Endothelial cell (in vitro differentiated cells): ENCODE measurements around the gene ASB2. TPM values are rescaled to one million over a fixed set of nuclear protein-coding genes. Genes with fewer than 3 reads are reported as not detected.

Experiments
- DNase-seq: peaks from one replicate; pipeline ENCODE4 v3.0.0; 2021; ENCODE audit warnings: low spot score
- H3K27ac Mint-ChIP-seq: one replicate; pipeline ENCODE4 v1.8.0; 2021; ENCODE audit warnings: mixed read lengths, inconsistent platforms; ENCODE audit not compliant: unreplicated experiment
- H3K27me3 Mint-ChIP-seq: one replicate; pipeline ENCODE4 v1.8.0; 2021; ENCODE audit warnings: mild to moderate bottlenecking, moderate library complexity, mixed read lengths, inconsistent platforms; ENCODE audit not compliant: unreplicated experiment
- H3K36me3 Mint-ChIP-seq: one replicate; pipeline ENCODE4 v1.8.0; 2021; ENCODE audit warnings: mild to moderate bottlenecking, low read depth, mixed read lengths, inconsistent platforms; ENCODE audit not compliant: unreplicated experiment
- H3K4me1 Mint-ChIP-seq: one replicate; pipeline ENCODE4 v1.8.0; 2021; ENCODE audit warnings: mild to moderate bottlenecking, mixed read lengths, inconsistent platforms; ENCODE audit not compliant: unreplicated experiment
- H3K4me3 Mint-ChIP-seq: one replicate; pipeline ENCODE4 v1.8.0; 2021; ENCODE audit warnings: mild to moderate bottlenecking, mixed read lengths, inconsistent platforms; ENCODE audit not compliant: unreplicated experiment
- H3K9me3 Mint-ChIP-seq: one replicate; pipeline ENCODE4 v1.8.0; 2021; ENCODE audit warnings: mixed read lengths, inconsistent platforms; ENCODE audit not compliant: unreplicated experiment
- total RNA-seq: library from RNA; stranded (reverse); fragmentation: NEBNext Ultra II Directional; extraction: Animal tissue kit (Norgen Biotek cat#: 25700); gene quantifications from one replicate; pipeline ENCODE4 v1.2.1, GENCODE V29; 2021; ENCODE audit not compliant: unreplicated experiment
- TF ChIP-seq, protein P1 (sequence below): fragments of 200-600 bp; sonication (generic); IDR thresholded peaks from one replicate; pipeline ENCODE4 v1.5.0; 2021; ENCODE audit warnings: antibody characterized with exemption; ENCODE audit not compliant: unreplicated experiment

Gene ASB2
- total RNA-seq, 1 donor from 2014 or later, result not detected

DNA sequence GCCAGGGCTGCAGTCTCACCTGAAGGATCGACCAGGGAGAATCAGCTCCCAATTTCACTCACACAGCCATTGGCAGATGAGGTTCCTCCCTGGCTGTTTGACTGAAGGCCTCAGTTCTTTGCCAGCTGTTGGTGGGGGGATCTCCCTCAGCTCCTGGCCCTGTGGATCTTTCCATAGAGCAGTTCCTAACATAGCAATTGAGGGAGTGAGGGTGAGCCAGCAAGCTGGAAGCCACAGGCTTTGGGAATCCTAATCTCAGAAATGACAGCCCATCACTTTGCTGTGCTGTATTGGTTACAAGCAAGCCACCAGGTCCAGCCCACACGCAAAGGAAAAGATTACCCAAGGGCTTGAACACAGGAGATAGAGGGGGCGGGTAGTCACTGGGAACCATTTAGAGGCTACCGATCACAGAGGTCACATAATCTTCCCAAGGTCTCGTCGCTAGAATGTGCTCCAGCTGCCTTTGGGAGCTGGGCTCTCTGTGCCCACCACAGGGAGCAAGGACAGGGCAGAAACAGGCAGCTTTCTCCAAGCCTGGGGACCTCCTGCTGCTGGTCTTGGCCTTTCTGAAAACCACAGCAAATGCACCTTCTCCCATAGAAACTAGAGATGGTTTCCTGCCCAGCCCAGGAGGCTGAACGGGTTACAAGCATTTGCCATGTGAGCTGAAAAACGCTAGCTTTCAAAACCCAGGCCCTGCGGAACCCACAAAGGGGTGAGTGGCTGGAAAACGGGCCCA, 45.2 kb upstream of the ASB2 start:
- no peak for DNase-seq
- Mint-ChIP-seq H3K4me1 (no peaks in the 10 kb centered on the region), H3K27ac (no peak overlapping the region), H3K36me3 (peaks cover 4% of the 10 kb centered on the region), H3K9me3 (peaks cover 4% of the 10 kb centered on the region), H3K27me3 (peaks cover 6% of the 10 kb centered on the region), H3K4me3 (no peak overlapping the region)
- TF ChIP-seq, protein P1, sequence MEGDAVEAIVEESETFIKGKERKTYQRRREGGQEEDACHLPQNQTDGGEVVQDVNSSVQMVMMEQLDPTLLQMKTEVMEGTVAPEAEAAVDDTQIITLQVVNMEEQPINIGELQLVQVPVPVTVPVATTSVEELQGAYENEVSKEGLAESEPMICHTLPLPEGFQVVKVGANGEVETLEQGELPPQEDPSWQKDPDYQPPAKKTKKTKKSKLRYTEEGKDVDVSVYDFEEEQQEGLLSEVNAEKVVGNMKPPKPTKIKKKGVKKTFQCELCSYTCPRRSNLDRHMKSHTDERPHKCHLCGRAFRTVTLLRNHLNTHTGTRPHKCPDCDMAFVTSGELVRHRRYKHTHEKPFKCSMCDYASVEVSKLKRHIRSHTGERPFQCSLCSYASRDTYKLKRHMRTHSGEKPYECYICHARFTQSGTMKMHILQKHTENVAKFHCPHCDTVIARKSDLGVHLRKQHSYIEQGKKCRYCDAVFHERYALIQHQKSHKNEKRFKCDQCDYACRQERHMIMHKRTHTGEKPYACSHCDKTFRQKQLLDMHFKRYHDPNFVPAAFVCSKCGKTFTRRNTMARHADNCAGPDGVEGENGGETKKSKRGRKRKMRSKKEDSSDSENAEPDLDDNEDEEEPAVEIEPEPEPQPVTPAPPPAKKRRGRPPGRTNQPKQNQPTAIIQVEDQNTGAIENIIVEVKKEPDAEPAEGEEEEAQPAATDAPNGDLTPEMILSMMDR, result no peak

DNA sequence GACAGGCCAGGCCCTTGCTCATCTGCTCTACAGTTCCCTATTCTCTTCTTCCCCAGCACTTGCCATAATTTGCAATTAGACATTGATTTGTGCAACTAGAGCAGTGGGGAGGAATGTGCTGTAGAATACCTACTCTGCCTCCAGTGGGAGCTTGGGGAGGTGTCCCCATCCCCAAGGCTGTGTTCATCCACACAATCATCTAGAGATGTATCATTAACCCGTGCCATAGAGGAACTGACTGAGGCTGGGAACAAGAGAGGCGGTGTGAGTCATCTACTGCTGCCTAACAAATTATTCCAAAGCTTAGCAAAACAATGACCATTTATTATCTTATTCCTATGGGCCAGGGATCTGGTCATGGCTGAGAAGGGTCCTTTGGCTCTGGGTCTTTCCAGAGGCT, 44.6 kb upstream of the ASB2 start:
- TF ChIP-seq, protein P1, result no peak
- peaks cover 4% of the 10 kb centered on the region for H3K36me3 Mint-ChIP-seq
- H3K9me3 Mint-ChIP-seq, result peaks cover 4% of the 10 kb centered on the region
- no peaks in the 10 kb centered on the region for H3K4me1 Mint-ChIP-seq
- peaks cover 6% of the 10 kb centered on the region for H3K27me3 Mint-ChIP-seq
- no peak for DNase-seq
- no peak overlapping the region for H3K4me3 Mint-ChIP-seq
- H3K27ac Mint-ChIP-seq, result no peak overlapping the region

DNA sequence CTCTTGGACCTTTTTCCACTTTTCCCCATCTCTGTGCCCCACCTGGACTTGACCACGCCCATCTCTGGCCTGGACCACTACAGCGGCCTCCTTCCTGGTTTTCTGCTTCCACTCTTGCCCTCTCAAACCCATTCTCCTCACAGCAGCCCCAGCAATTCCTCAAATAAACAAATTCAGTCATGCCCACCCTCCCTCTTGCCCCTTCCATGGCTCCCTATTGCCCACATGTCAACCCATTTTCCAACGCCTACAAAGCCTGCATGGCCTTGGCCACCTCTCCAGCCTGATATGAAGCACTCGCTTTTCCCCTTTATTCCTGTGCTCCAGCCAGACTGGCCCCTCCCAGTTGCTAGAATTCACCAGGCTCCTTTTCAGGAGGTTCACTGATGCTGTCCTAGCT, 43.9 kb upstream of the ASB2 start:
- peaks cover 6% of the 10 kb centered on the region for H3K27me3 Mint-ChIP-seq
- TF ChIP-seq, protein P1, result no peak
- no peak overlapping the region for H3K4me3 Mint-ChIP-seq
- no peak overlapping the region for H3K27ac Mint-ChIP-seq
- DNase-seq, result no peak
- no peaks in the 10 kb centered on the region for H3K4me1 Mint-ChIP-seq
- H3K9me3 Mint-ChIP-seq, result peaks cover 4% of the 10 kb centered on the region
- H3K36me3 Mint-ChIP-seq, result peaks cover 4% of the 10 kb centered on the region

DNA sequence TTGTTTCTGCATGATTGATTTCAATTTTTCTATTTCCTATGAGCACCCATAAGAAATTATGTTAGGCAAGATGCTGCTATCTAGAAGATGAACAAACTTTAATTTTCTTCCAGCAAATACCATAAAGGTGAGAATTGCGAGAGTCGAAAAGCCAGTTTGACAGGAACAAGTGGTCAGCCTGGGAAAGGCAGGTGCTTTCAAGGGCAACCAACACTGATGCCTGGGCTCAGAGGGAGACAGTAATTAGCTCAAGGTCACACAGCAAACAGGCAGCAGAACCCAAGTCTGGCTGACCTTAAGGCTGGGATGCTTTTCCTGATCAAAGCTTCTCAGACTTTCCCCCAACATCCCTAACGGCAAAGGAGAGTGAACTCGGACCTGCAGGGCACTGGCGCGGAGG, 43.0 kb upstream of the ASB2 start:
- peaks cover 4% of the 10 kb centered on the region for H3K9me3 Mint-ChIP-seq
- peaks cover 4% of the 10 kb centered on the region for H3K36me3 Mint-ChIP-seq
- no peak for DNase-seq
- no peak overlapping the region for H3K4me3 Mint-ChIP-seq
- TF ChIP-seq, protein P1, result no peak
- no peak overlapping the region for H3K27ac Mint-ChIP-seq
- H3K27me3 Mint-ChIP-seq, result peaks cover 5% of the 10 kb centered on the region
- H3K4me1 Mint-ChIP-seq, result no peaks in the 10 kb centered on the region

DNA sequence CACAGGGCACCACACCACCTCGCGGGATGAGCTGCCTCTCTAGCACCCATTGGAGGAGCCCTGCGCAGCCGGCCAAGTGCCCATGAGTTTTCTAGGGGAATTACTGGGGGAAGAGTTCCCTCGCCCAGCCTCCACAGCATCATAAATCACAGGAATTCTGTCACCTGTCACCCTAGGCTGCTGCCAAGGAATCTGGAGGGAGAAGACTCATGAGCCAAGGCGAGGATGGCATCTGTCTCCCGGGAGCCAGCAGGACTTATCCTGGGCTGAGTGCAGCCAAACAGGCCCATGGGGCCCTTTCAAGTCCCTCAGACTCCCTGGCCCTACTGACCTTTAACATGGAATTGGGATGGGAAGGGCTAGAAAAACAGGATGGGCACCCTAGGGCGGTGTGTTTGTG, 41.9 kb upstream of the ASB2 start:
- DNase-seq, result no peak
- Mint-ChIP-seq H3K27ac (no peak overlapping the region), H3K4me1 (no peaks in the 10 kb centered on the region), H3K36me3 (peaks cover 4% of the 10 kb centered on the region), H3K27me3 (peaks cover 5% of the 10 kb centered on the region), H3K4me3 (no peak overlapping the region), H3K9me3 (peaks cover 4% of the 10 kb centered on the region)
- TF ChIP-seq, protein P1, result no peak
